ENCODE measurements around the gene SRD5A3. TPM values are rescaled to one million over a fixed set of nuclear protein-coding genes. Genes with fewer than 3 reads are reported as not detected.
"Not testable (repeated sequence)": the region's sequence is repeated elsewhere in the genome, so short reads cannot be mapped to it uniquely, and the experiment has no call there.

Gene SRD5A3
- total RNA-seq, 1 donor from 2014 or later: 5.5 TPM

- no peak overlapping the region for H3K4me3 ChIP-seq (ENCODE audit: low read depth, low read length)
- no peak for DNase-seq (ENCODE audit: low read depth)
- no peaks in the 10 kb centered on the region for H3K36me3 ChIP-seq (ENCODE audit: control insufficient read depth, insufficient read depth, low read length)
- no peak for TF ChIP-seq CTCF (IDR thresholded peaks at IDR 0.05; ENCODE audit: insufficient read depth, low read length, severe bottlenecking)
- H3K27me3 ChIP-seq (ENCODE audit: control insufficient read depth, insufficient read depth, low read length): no peaks in the 10 kb centered on the region
- FAIRE-seq: no peak
Measured at GRCh38 chr4:55354648-55355047, 8.6 kb downstream of the SRD5A3 start.

- Histone ChIP-seq H3K36me3 (ENCODE audit: control insufficient read depth, insufficient read depth, low read length) (no peaks in the 10 kb centered on the region), H3K4me3 (ENCODE audit: low read depth, low read length) (no peak overlapping the region), H3K27me3 (ENCODE audit: control insufficient read depth, insufficient read depth, low read length) (no peaks in the 10 kb centered on the region)
- no peak for TF ChIP-seq CTCF (IDR thresholded peaks at IDR 0.05; ENCODE audit: insufficient read depth, low read length, severe bottlenecking)
- no peak for FAIRE-seq
- DNase-seq (ENCODE audit: low read depth): peak; percentile 77
Measured at GRCh38 chr4:55355555-55355954, 9.5 kb downstream of the SRD5A3 start.

- Histone ChIP-seq H3K36me3 (ENCODE audit: control insufficient read depth, insufficient read depth, low read length) (no peaks in the 10 kb centered on the region), H3K4me3 (ENCODE audit: low read depth, low read length) (no peak overlapping the region), H3K27me3 (ENCODE audit: control insufficient read depth, insufficient read depth, low read length) (no peaks in the 10 kb centered on the region)
- no peak for TF ChIP-seq CTCF (IDR thresholded peaks at IDR 0.05; ENCODE audit: insufficient read depth, low read length, severe bottlenecking)
- DNase-seq (ENCODE audit: low read depth) (peak; percentile 53), FAIRE-seq (no peak)
Measured at GRCh38 chr4:55356991-55357461, 11.0 kb downstream of the SRD5A3 start.

- H3K27me3 ChIP-seq (ENCODE audit: control insufficient read depth, insufficient read depth, low read length): no peaks in the 10 kb centered on the region
- H3K36me3 ChIP-seq (ENCODE audit: control insufficient read depth, insufficient read depth, low read length): no peaks in the 10 kb centered on the region
- H3K4me3 ChIP-seq (ENCODE audit: low read depth, low read length): no peak overlapping the region
- FAIRE-seq: no peak
- DNase-seq (ENCODE audit: low read depth): no peak
- TF ChIP-seq CTCF (IDR thresholded peaks at IDR 0.05; ENCODE audit: insufficient read depth, low read length, severe bottlenecking): no peak
Measured at GRCh38 chr4:55358246-55358645, 12.2 kb downstream of the SRD5A3 start.

- Histone ChIP-seq H3K4me3 (ENCODE audit: low read depth, low read length) (no peak overlapping the region), H3K36me3 (ENCODE audit: control insufficient read depth, insufficient read depth, low read length) (peaks cover 1% of the 10 kb centered on the region), H3K27me3 (ENCODE audit: control insufficient read depth, insufficient read depth, low read length) (no peaks in the 10 kb centered on the region)
- FAIRE-seq (no peak), DNase-seq (ENCODE audit: low read depth) (peak; percentile 95)
- no peak for TF ChIP-seq CTCF (IDR thresholded peaks at IDR 0.05; ENCODE audit: insufficient read depth, low read length, severe bottlenecking)
Measured at GRCh38 chr4:55358668-55359067, 12.6 kb downstream of the SRD5A3 start.

GRCh38 chr4:55359397-55359916 is 13.4 kb downstream of the SRD5A3 start:
- Histone ChIP-seq H3K4me3 (ENCODE audit: low read depth, low read length) (no peak overlapping the region), H3K27me3 (ENCODE audit: control insufficient read depth, insufficient read depth, low read length) (no peaks in the 10 kb centered on the region), H3K36me3 (ENCODE audit: control insufficient read depth, insufficient read depth, low read length) (peaks cover 4% of the 10 kb centered on the region)
- DNase-seq (ENCODE audit: low read depth) (no peak), FAIRE-seq (no peak)
- TF ChIP-seq CTCF (IDR thresholded peaks at IDR 0.05; ENCODE audit: insufficient read depth, low read length, severe bottlenecking): no peak

- H3K4me3 ChIP-seq (ENCODE audit: low read depth, low read length); DNase-seq (ENCODE audit: low read depth); FAIRE-seq; H3K36me3 ChIP-seq (ENCODE audit: control insufficient read depth, insufficient read depth, low read length); H3K27me3 ChIP-seq (ENCODE audit: control insufficient read depth, insufficient read depth, low read length): not testable (repeated sequence)
Measured at GRCh38 chr4:55362938-55363337, 16.9 kb downstream of the SRD5A3 start.
